ENCODE results near the gene PSMA6. TPM values are rescaled to one million over a fixed set of nuclear protein-coding genes. Genes with fewer than 3 reads are reported as not detected.

PSMA6 gene
- total and polyA plus RNA-seq, 10 of the 15 experiments (the other 5 are each of a cell fraction or from before 2014, with no cell fraction given), result 267 to 1,363 (median 402) TPM

GRCh38 chr14:35244542-35244941, 47.6 kb upstream of the PSMA6 start (continued):
- TF ChIP-seq ZBTB40 (IDR thresholded peaks at IDR 0.05; ENCODE audit: borderline replicate concordance) (no peak), ZNF274 (IDR thresholded peaks at IDR 0.05; ENCODE audit: insufficient read depth, insufficient read length) (no peak), ZBTB33 (IDR thresholded peaks at IDR 0.05) (no peak), BMI1 (IDR thresholded peaks at IDR 0.05; ENCODE audit: borderline replicate concordance) (no peak), JUND (IDR thresholded peaks at IDR 0.05; ENCODE audit: low read depth, low read length) (no peak), SUPT20H (IDR thresholded peaks at IDR 0.05; ENCODE audit: borderline replicate concordance, control insufficient read depth, low read depth, low read length) (no peak)

Data from GM12878 (cell line).